Measurements from ENCODE around the gene ASIC2.

The ASIC2 gene

GRCh38 chr17:33055746-33056145, 237.3 kb downstream of the ASIC2 start:
- DNase-seq, result no peak

- no peak for DNase-seq
Measured at GRCh38 chr17:33055171-33055611, 237.9 kb downstream of the ASIC2 start.

GRCh38 chr17:33054412-33054811, 238.7 kb downstream of the ASIC2 start:
- no peak for DNase-seq

- DNase-seq, result no peak
Measured at GRCh38 chr17:33053676-33054075, 239.4 kb downstream of the ASIC2 start.

- DNase-seq, result no peak
Measured at GRCh38 chr17:33052856-33053255, 240.2 kb downstream of the ASIC2 start.

- DNase-seq, result no peak
Measured at GRCh38 chr17:33050611-33051140, 242.4 kb downstream of the ASIC2 start.

- no peak for DNase-seq
Measured at GRCh38 chr17:33049781-33050414, 243.2 kb downstream of the ASIC2 start.

GRCh38 chr17:33046361-33047255, 246.5 kb downstream of the ASIC2 start:
- DNase-seq, result no peak

- no peak for DNase-seq
Measured at GRCh38 chr17:33045216-33045615, 247.9 kb downstream of the ASIC2 start.

- DNase-seq, result no peak
Measured at GRCh38 chr17:33044771-33045170, 248.3 kb downstream of the ASIC2 start.

GRCh38 chr17:33040461-33040860, 252.6 kb downstream of the ASIC2 start:
- no peak for DNase-seq

- no peak for DNase-seq
Measured at GRCh38 chr17:33039874-33040273, 253.2 kb downstream of the ASIC2 start.

GRCh38 chr17:33038740-33039139, 254.4 kb downstream of the ASIC2 start:
- DNase-seq, result no peak

- no peak for DNase-seq
Measured at GRCh38 chr17:33033176-33033575, 259.9 kb downstream of the ASIC2 start.

GRCh38 chr17:33028778-33029177, 264.3 kb downstream of the ASIC2 start:
- DNase-seq, result no peak

- DNase-seq, result no peak
Measured at GRCh38 chr17:33028061-33028460, 265.0 kb downstream of the ASIC2 start.

GRCh38 chr17:33024688-33025486, 268.2 kb downstream of the ASIC2 start:
- DNase-seq, result no peak

GRCh38 chr17:33023790-33024189, 269.3 kb downstream of the ASIC2 start:
- no peak for DNase-seq

GRCh38 chr17:33021731-33022408, 271.2 kb downstream of the ASIC2 start:
- DNase-seq, result no peak

GRCh38 chr17:33019161-33019890, 273.8 kb downstream of the ASIC2 start:
- no peak for DNase-seq

GRCh38 chr17:33017366-33017765, 275.7 kb downstream of the ASIC2 start:
- no peak for DNase-seq

GRCh38 chr17:33016920-33017319, 276.2 kb downstream of the ASIC2 start:
- DNase-seq, result no peak
